RWPE1 (cell line): ENCODE results near the gene NELFB.

Experiments
- CTCF ChIA-PET: fragments of 350-600 bp; sonication (Branson Sonifier 250); formaldehyde crosslinking; extraction: SDS; loops from one replicate; lab custom pipeline; 2021; lab: Yijun Ruan, JAX
- POLR2A ChIA-PET: fragments of 400-600 bp; formaldehyde crosslinking; extraction: SDS; loops from one replicate; lab custom pipeline; 2020; ENCODE audit warnings: antibody characterized with exemption; ENCODE audit not compliant: low non-redundant PET; lab: Yijun Ruan, JAX
- DNase-seq: peaks from one replicate; pipeline ENCODE4 v3.0.0; 2012; ENCODE audit warnings: low spot score
- H3K27ac ChIP-seq: fragments of 450-650 bp; 2 replicates; pipeline ENCODE4 v1.5.1; 2017
- CTCF ChIP-seq: fragments of 450-650 bp; conservative IDR thresholded peaks from 2 replicates; pipeline ENCODE4 v1.5.1; 2017; ENCODE audit warnings: low read depth, mild to moderate bottlenecking

The NELFB gene

GRCh38 chr9:137222190-137223077 is 32.7 kb upstream of the NELFB start, which contains the start of gene RNF208:
Gene RNF208 (minus strand): TSS chr9:137222240. CDS start chr9:137221212, 1,028 bp downstream.
- no peak for TF ChIP-seq CTCF
- CTCF ChIA-PET = interaction anchor here (0.6 to 2.1 kb wide), 4 partner anchors 14 to 93 kb away, joined by 3 to 16 read pairs (median 4); partner anchors contain the start of genes NDOR1, SSNA1 and TMEM203
- POLR2A ChIA-PET = interaction anchor here (0.5 to 1.5 kb wide), 7 partner anchors 15 to 152 kb away, joined by 3 to 7 read pairs (median 3); partner anchors contain the start of gene SSNA1
- peak within 1 kb of the TSS; percentile 95 for H3K27ac ChIP-seq
- no peak for DNase-seq

GRCh38 chr9:137223078-137223970 is 31.8 kb upstream of the NELFB start:
- ChIA-PET CTCF (interaction anchor here (0.5 to 2.1 kb wide), 7 partner anchors 9 to 94 kb away, joined by 3 to 16 read pairs (median 4); partner anchors contain the start of genes NDOR1, SSNA1 and TMEM203), POLR2A (interaction anchor here (0.6 to 1.5 kb wide), 8 partner anchors 14 to 223 kb away, joined by 3 to 7 read pairs (median 4); no protein-coding TSS in a partner anchor)
- TF ChIP-seq CTCF = no peak
- peak; percentile 99 for DNase-seq
- peak overlapping the region; percentile 95 for H3K27ac ChIP-seq

- peak; percentile 70 for DNase-seq
- ChIA-PET POLR2A (interaction anchor here (0.6 to 1.3 kb wide), 4 partner anchors 14 to 198 kb away, joined by 3 to 5 read pairs (median 4); partner anchors contain the start of genes ANAPC2, EXD3, NOXA1 and SSNA1), CTCF (interaction anchor here (0.6 to 1.7 kb wide), 7 partner anchors 11 to 458 kb away, joined by 3 to 5 read pairs (median 4); no protein-coding TSS in a partner anchor)
- peak within 1 kb of the TSS; percentile 95 for H3K27ac ChIP-seq
- no peak for TF ChIP-seq CTCF
These were observed 30.1 kb upstream of the NELFB start, which contains the start of gene CYSRT1 for GRCh38 chr9:137224830-137225694. Gene CYSRT1 (plus strand): TSS chr9:137225174. CDS start chr9:137225622, 448 bp downstream.

GRCh38 chr9:137225699-137226331 is 29.3 kb upstream of the NELFB start:
- CTCF ChIA-PET = interaction anchor here (0.6 to 3.3 kb wide), 12 partner anchors 9 to 458 kb away, joined by 3 to 37 read pairs (median 8); partner anchors contain the start of genes ANAPC2, SSNA1 and TPRN
- peak overlapping the region; percentile 95 for H3K27ac ChIP-seq
- no peak for TF ChIP-seq CTCF
- no peak for DNase-seq
- POLR2A ChIA-PET = interaction anchor here (1.0 to 2.3 kb wide), 5 partner anchors 9 to 96 kb away, joined by 3 to 16 read pairs (median 4); partner anchors contain the start of genes ANAPC2 and SSNA1
